AG04450 (cell line): ENCODE results near the gene ZBTB32. TPM values are rescaled to one million over a fixed set of nuclear protein-coding genes. Genes with fewer than 3 reads are reported as not detected.
"Not testable (repeated sequence)": the region's sequence is repeated elsewhere in the genome, so short reads cannot be mapped to it uniquely, and the experiment has no call there.

ENCODE experiments used
- CTCF ChIA-PET: fragments of 300-600, 350-600 bp; formaldehyde crosslinking; extraction: SDS; loops from one replicate; lab custom pipeline; 2022; ENCODE audit warnings: antibody characterized with exemption, inconsistent platforms; lab: Charles Lee
- POLR2A ChIA-PET: fragments of 350-600 bp; formaldehyde crosslinking; extraction: SDS; loops from one replicate; lab custom pipeline; 2021; ENCODE audit warnings: antibody characterized with exemption, inconsistent platforms; lab: Yijun Ruan, JAX
- DNase-seq: peaks from one replicate; pipeline ENCODE4 v3.0.0-alpha.2; 2011; ENCODE audit warnings: low read depth, low spot score
- H3K27ac ChIP-seq: one replicate; pipeline ENCODE4 v1.5.1; 2012; ENCODE audit warnings: low read depth, low read length, control low read depth
- H3K27me3 ChIP-seq: one replicate; pipeline ENCODE4 v1.6.0; 2012; ENCODE audit warnings: low read length; ENCODE audit not compliant: control insufficient read depth, insufficient read depth
- H3K4me3 ChIP-seq: 2 replicates; pipeline ENCODE4 v1.5.1; 2011; ENCODE audit warnings: mild to moderate bottlenecking, low read depth, low read length, control low read depth
- H3K9me3 ChIP-seq: 2 replicates; pipeline ENCODE4 v1.5.1; 2012; ENCODE audit warnings: low read length; ENCODE audit not compliant: control insufficient read depth, insufficient read depth
- CTCF ChIP-seq: IDR thresholded peaks from 2 replicates; pipeline ENCODE4 v1.5.1; 2011; ENCODE audit warnings: low read depth, low read length, control low read depth, inconsistent platforms
- polyA minus RNA-seq: library from RNA; depleted of rRNA, polyadenylated mRNA; stranded (reverse); fragments of >200 nt; gene quantifications from 2 replicates; pipeline ENCODE4 v1.2.3, GENCODE V29; 2011; rRNA and poly(A)+ RNA removed
- polyA plus RNA-seq: library from polyadenylated mRNA; depleted of rRNA; stranded (reverse); fragments of >200 nt; gene quantifications from 2 replicates; pipeline ENCODE4 v1.2.3, GENCODE V29; 2011; rRNA removed

ZBTB32 gene
- polyA plus RNA-seq (not detected in 2 replicates), polyA minus RNA-seq (not detected in 2 replicates)

GRCh38 chr19:35704218-35704617, at the start of gene ZBTB32:
TSS of gene ZBTB32 (plus strand) at chr19:35704558. CDS start at chr19:35714627, 10,069 bp downstream.
- no peak for TF ChIP-seq CTCF
- H3K9me3 ChIP-seq, result peaks cover 4% of the 10 kb centered on the region; the same call in 1 of the 2 replicates
- DNase-seq, result no peak
- H3K27me3 ChIP-seq, result no peaks in the 10 kb centered on the region
- H3K4me3 ChIP-seq, result no peak within 1 kb of the TSS
- ChIA-PET CTCF (interaction anchor here (3.3 kb wide), 1 partner anchor 12 kb away, joined by 23 read pairs; no protein-coding TSS in a partner anchor), POLR2A (no interaction called here)
- no peak within 1 kb of the TSS for H3K27ac ChIP-seq

- DNase-seq, H3K27me3 ChIP-seq, H3K4me3 ChIP-seq, CTCF ChIA-PET, H3K9me3 ChIP-seq, H3K27ac ChIP-seq: not testable (repeated sequence)
- POLR2A ChIA-PET, result interaction anchor here (0.7 kb wide), 1 partner anchor 10 kb away, joined by 3 read pairs; no protein-coding TSS in a partner anchor
Measured at GRCh38 chr19:35654828-35655227, 49.5 kb upstream of the ZBTB32 start.

GRCh38 chr19:35655600-35655999, 48.8 kb upstream of the ZBTB32 start:
- CTCF ChIA-PET, result interaction anchor here (1.3 to 1.6 kb wide), 2 partner anchors 106 to 108 kb away, joined by 6 read pairs; no protein-coding TSS in a partner anchor
- H3K27me3 ChIP-seq, result no peaks in the 10 kb centered on the region
- H3K27ac ChIP-seq, result no peak overlapping the region
- no peak for TF ChIP-seq CTCF
- POLR2A ChIA-PET, result interaction anchor here (0.8 kb wide), 1 partner anchor 8 kb away, joined by 4 read pairs; the partner anchor contains the start of gene COX6B1
- H3K4me3 ChIP-seq, result no peak overlapping the region
- DNase-seq, result no peak
- no peaks in the 10 kb centered on the region for H3K9me3 ChIP-seq

GRCh38 chr19:35656700-35657099, 47.7 kb upstream of the ZBTB32 start:
- Histone ChIP-seq H3K4me3 (no peak overlapping the region), H3K27me3 (no peaks in the 10 kb centered on the region), H3K9me3 (no peaks in the 10 kb centered on the region), H3K27ac (no peak overlapping the region)
- TF ChIP-seq CTCF, result no peak
- ChIA-PET CTCF (interaction anchor here (1.3 to 1.6 kb wide), 2 partner anchors 107 to 109 kb away, joined by 6 read pairs; no protein-coding TSS in a partner anchor), POLR2A (no interaction called here)
- no peak for DNase-seq

- TF ChIP-seq CTCF, result peak; percentile 30; the same call in 1 of the 2 replicates
- no peak for DNase-seq
- H3K27me3 ChIP-seq, result no peaks in the 10 kb centered on the region
- H3K27ac ChIP-seq, result no peak overlapping the region
- ChIA-PET POLR2A (no interaction called here), CTCF (interaction anchor here (0.6 kb wide), 1 partner anchor 69 kb away, joined by 3 read pairs; no protein-coding TSS in a partner anchor)
- H3K9me3 ChIP-seq, result no peaks in the 10 kb centered on the region
- no peak overlapping the region for H3K4me3 ChIP-seq
Measured at GRCh38 chr19:35657904-35658700, 46.3 kb upstream of the ZBTB32 start.
